IPS-18a (cell line): Measurements from ENCODE around the gene TMEM17.
A peak's percentile ranks its signal among the peaks of the same experiment; 100 is the strongest.

Source experiments
- H3K27ac ChIP-seq: one replicate; pipeline ENCODE4 v1.5.1; 2013; ENCODE audit warnings: low read length
- H3K27me3 ChIP-seq: one replicate; pipeline ENCODE4 v1.6.1; 2013; ENCODE audit warnings: mild to moderate bottlenecking, low read length; ENCODE audit not compliant: control insufficient read depth, insufficient read depth
- H3K36me3 ChIP-seq: one replicate; pipeline ENCODE4 v1.6.1; 2013; ENCODE audit warnings: low read depth, low read length; ENCODE audit not compliant: control insufficient read depth
- H3K4me1 ChIP-seq: one replicate; pipeline ENCODE4 v1.6.1; 2013; ENCODE audit warnings: low read depth, low read length; ENCODE audit not compliant: control insufficient read depth
- H3K4me3 ChIP-seq: one replicate; pipeline ENCODE4 v1.5.1; 2013; ENCODE audit warnings: low read length
- H3K9ac ChIP-seq: one replicate; pipeline ENCODE4 v1.6.1; 2013; ENCODE audit warnings: mild to moderate bottlenecking, low read length, moderate library complexity
- H3K9me3 ChIP-seq: one replicate; pipeline ENCODE4 v1.6.1; 2013; ENCODE audit warnings: low read depth, low read length; ENCODE audit not compliant: control insufficient read depth

Gene TMEM17

DNA sequence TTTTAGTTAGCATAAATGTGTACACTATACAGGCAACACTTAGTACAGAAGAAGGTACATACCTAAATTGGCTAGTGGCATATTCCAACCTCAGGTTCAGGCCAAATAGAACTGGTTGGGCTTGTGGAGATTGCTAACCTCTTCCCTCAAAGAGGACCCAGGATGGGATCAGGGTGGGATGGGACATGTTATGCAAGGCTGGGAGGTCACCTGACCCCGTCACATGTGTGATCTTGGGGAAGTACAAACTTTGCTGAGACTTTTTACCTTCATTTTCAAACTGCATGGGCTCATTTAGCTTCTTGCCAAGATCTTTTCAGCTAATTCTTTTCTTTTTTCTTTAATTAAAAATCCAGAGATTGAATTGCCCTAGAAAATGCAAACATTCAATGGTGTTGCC is 36.9 kb downstream of the TMEM17 start:
- no peak overlapping the region for H3K27ac ChIP-seq
- no peaks in the 10 kb centered on the region for H3K9me3 ChIP-seq
- no peak overlapping the region for H3K4me3 ChIP-seq
- H3K36me3 ChIP-seq: no peaks in the 10 kb centered on the region
- no peak overlapping the region for H3K9ac ChIP-seq
- H3K27me3 ChIP-seq: no peaks in the 10 kb centered on the region
- peaks cover 34% of the 10 kb centered on the region for H3K4me1 ChIP-seq

GRCh38 chr2:62467475-62468321 is 38.3 kb downstream of the TMEM17 start:
- peaks cover 40% of the 10 kb centered on the region for H3K4me1 ChIP-seq
- no peaks in the 10 kb centered on the region for H3K36me3 ChIP-seq
- H3K9me3 ChIP-seq: no peaks in the 10 kb centered on the region
- no peak overlapping the region for H3K4me3 ChIP-seq
- no peaks in the 10 kb centered on the region for H3K27me3 ChIP-seq
- H3K27ac ChIP-seq: no peak overlapping the region
- H3K9ac ChIP-seq: no peak overlapping the region

DNA sequence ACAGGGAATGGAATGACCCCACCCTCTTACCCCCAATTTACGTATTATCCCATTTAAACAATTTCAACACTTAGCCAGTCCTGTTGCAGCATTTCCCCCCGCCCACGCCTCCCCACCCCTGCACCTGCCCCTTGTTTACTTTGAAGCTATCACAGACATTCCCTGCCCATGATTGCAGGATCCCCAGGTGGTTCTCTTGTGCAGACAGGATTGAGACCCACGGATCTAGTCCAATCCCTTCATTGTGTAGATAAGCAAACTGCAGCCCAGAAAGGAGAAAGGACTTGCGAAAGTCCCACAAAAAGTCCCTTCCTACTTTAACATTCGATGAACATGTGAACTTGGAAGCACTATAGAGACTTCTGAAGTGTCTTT is 38.9 kb downstream of the TMEM17 start:
- H3K4me1 ChIP-seq: peaks cover 40% of the 10 kb centered on the region

GRCh38 chr2:62466503-62466854 is 39.5 kb downstream of the TMEM17 start:
- peak overlapping the region; percentile 8 for H3K27ac ChIP-seq
- H3K36me3 ChIP-seq: no peaks in the 10 kb centered on the region
- H3K9ac ChIP-seq: no peak overlapping the region
- H3K4me1 ChIP-seq: peaks cover 40% of the 10 kb centered on the region
- H3K27me3 ChIP-seq: no peaks in the 10 kb centered on the region
- H3K9me3 ChIP-seq: no peaks in the 10 kb centered on the region
- H3K4me3 ChIP-seq: peak overlapping the region; percentile 8

More for the DNA sequence above, 38.9 kb downstream of the TMEM17 start:
- Histone ChIP-seq H3K9ac (no peak overlapping the region), H3K27ac (no peak overlapping the region), H3K36me3 (no peaks in the 10 kb centered on the region), H3K27me3 (no peaks in the 10 kb centered on the region), H3K9me3 (no peaks in the 10 kb centered on the region), H3K4me3 (no peak overlapping the region)

DNA sequence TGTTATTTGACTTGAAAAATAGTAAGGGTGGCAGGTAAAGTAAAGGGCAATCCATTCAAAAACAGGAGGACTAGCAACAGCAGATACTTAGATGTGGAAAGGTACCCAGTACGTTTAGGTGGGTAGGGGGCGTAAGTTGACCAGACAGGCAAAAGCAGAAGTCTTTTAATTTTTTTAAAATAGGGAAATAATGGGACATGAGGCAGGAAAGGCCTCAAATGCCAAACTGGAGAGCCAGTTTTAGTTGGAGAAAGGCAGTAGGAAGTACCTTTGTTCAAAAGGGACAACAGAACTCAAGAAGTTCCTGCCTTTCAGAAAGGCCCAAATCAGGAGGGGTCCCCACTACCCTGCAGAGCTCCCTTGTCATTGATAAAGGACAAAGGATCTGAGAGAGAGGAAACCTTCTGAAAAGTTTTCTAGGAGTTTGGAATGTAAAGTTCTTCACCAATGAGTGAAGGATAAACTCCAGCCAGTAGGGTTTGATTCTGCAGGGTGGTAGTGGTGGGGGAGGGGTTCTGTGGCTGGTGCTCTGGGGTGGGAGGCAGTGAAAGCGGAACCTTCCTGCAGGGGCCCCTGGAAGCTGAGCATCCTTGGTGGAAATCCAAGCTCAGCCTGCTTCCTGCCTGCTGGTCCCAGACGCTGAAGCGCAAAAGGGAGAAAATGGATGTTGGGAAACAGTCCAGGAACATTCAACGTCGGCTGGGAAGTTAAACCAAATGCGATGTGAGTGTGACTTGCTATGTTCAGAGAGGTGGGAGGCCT is 40.1 kb downstream of the TMEM17 start:
- H3K4me3 ChIP-seq: peak overlapping the region; percentile 8
- no peaks in the 10 kb centered on the region for H3K36me3 ChIP-seq
- H3K9me3 ChIP-seq: no peaks in the 10 kb centered on the region
- peak overlapping the region; percentile 46 for H3K9ac ChIP-seq
- no peaks in the 10 kb centered on the region for H3K27me3 ChIP-seq
- peak overlapping the region; percentile 78 for H3K27ac ChIP-seq
- peaks cover 40% of the 10 kb centered on the region for H3K4me1 ChIP-seq

DNA sequence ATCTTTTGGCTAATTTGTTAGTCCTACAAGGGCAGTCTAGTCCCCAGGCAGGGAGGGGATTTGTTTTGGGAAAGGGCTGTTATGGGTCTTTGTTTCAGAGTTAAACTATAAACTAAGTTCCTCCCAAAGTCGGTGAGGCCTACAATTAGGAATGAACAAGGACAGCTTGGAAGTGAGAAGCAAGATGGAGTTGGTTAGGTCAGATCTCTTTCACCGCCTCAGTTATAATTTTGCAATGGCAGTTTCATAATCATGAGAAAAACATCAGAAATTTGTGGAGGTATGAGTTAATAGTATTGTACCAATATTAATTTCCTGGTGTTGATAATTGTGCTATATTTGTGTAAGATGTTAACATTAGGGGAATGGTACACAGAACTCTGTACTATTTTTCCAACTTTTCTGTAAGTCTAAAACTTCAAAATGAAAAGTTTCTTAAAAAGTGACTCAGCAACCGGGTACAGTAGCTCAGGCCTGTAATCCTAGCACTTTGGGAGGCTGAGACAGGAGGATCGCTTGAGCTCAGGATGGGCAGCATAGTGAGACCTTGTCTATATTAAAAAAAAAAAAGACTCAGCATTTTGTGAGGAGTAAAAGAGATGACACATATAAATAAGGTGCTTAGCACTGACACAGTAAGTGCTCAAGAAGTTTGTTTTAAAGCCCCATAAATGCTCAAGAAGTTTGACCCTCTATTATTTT is 40.8 kb downstream of the TMEM17 start:
- Histone ChIP-seq H3K36me3 (no peaks in the 10 kb centered on the region), H3K27ac (peak overlapping the region; percentile 78), H3K4me3 (no peak overlapping the region), H3K27me3 (no peaks in the 10 kb centered on the region), H3K4me1 (peaks cover 40% of the 10 kb centered on the region), H3K9ac (peak overlapping the region; percentile 46), H3K9me3 (no peaks in the 10 kb centered on the region)

GRCh38 chr2:62464221-62465007 is 41.6 kb downstream of the TMEM17 start:
- Histone ChIP-seq H3K4me1 (peaks cover 40% of the 10 kb centered on the region), H3K27ac (no peak overlapping the region), H3K9ac (no peak overlapping the region), H3K4me3 (no peak overlapping the region), H3K36me3 (no peaks in the 10 kb centered on the region), H3K9me3 (no peaks in the 10 kb centered on the region), H3K27me3 (no peaks in the 10 kb centered on the region)

- Histone ChIP-seq H3K36me3 (no peaks in the 10 kb centered on the region), H3K9me3 (no peaks in the 10 kb centered on the region), H3K9ac (no peak overlapping the region), H3K27me3 (peaks cover 9% of the 10 kb centered on the region), H3K4me3 (no peak overlapping the region), H3K4me1 (peaks cover 39% of the 10 kb centered on the region), H3K27ac (no peak overlapping the region)
Observed at GRCh38 chr2:62462211-62462610, 43.8 kb downstream of the TMEM17 start.

DNA sequence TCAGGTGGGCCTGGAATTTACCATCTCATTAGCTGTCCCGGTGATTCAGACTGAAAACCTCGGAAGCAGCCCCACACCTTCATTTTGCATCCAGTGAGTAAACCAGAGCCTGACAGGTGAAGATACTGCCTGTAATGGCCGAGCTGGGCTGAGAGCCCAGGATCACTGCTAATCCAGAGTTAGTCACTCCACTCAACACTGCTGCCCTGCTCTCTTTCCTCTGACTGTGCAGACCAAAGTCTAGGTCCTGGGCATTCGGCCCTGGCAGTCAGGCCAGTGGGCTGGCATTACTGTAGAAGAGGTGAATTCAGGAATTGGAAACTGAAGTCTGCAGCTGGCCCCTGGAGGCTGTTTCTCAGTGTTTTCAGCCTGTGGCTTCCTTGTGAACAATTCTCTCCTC is 44.3 kb downstream of the TMEM17 start:
- H3K27ac ChIP-seq: no peak overlapping the region
- H3K4me1 ChIP-seq: peaks cover 37% of the 10 kb centered on the region
- H3K36me3 ChIP-seq: no peaks in the 10 kb centered on the region
- peaks cover 10% of the 10 kb centered on the region for H3K27me3 ChIP-seq
- no peak overlapping the region for H3K9ac ChIP-seq
- no peak overlapping the region for H3K4me3 ChIP-seq
- no peaks in the 10 kb centered on the region for H3K9me3 ChIP-seq

GRCh38 chr2:62461017-62461553 is 44.9 kb downstream of the TMEM17 start:
- peaks cover 32% of the 10 kb centered on the region for H3K4me1 ChIP-seq
- no peaks in the 10 kb centered on the region for H3K9me3 ChIP-seq
- H3K27ac ChIP-seq: no peak overlapping the region
- H3K9ac ChIP-seq: no peak overlapping the region
- no peaks in the 10 kb centered on the region for H3K36me3 ChIP-seq
- H3K4me3 ChIP-seq: no peak overlapping the region
- H3K27me3 ChIP-seq: peaks cover 16% of the 10 kb centered on the region

GRCh38 chr2:62460175-62460574 is 45.8 kb downstream of the TMEM17 start:
- Histone ChIP-seq H3K36me3 (no peaks in the 10 kb centered on the region), H3K9me3 (no peaks in the 10 kb centered on the region), H3K4me1 (peaks cover 26% of the 10 kb centered on the region), H3K9ac (no peak overlapping the region), H3K27me3 (peaks cover 20% of the 10 kb centered on the region), H3K4me3 (no peak overlapping the region), H3K27ac (no peak overlapping the region)
